Upper lobe of left lung (tissue), 6 donors: ENCODE results near the gene MAN1A1. TPM values are rescaled to one million over a fixed set of nuclear protein-coding genes. Genes with fewer than 3 reads are reported as not detected.

Experiments used
- ATAC-seq, 2 donors: fragments of 200-7000 bp; cut with Tn5 transposase; one replicate each; pipeline ENCODE4 v1.9.1; 2022; ENCODE audit warnings: mild to moderate bottlenecking in 2 of 2, moderate library complexity in 2 of 2; ENCODE audit not compliant: low FRiP score in 2 of 2
- DNase-seq, 2 donors: peaks; one replicate each; pipeline ENCODE4 v3.0.0-alpha.2; 2019 to 2020
- H3K27ac ChIP-seq, 4 donors: fragments of 200-600 bp; sonication (generic); one replicate each; pipeline ENCODE4 v1.5.1; 2016 to 2019
- H3K27me3 ChIP-seq, 4 donors: fragments of 200-600 bp; sonication (generic); one replicate each; pipeline ENCODE4 v1.5.1; 2017 to 2019
- H3K36me3 ChIP-seq, 4 donors: fragments of 200-600 bp; sonication (generic); one replicate each; pipeline ENCODE4 v1.5.1; 2016 to 2019
- H3K4me1 ChIP-seq, 4 donors: fragments of 200-600 bp; sonication (generic); one replicate each; pipeline ENCODE4 v1.5.1; 2018 to 2019
- H3K4me3 ChIP-seq, 4 donors: fragments of 200-600 bp; sonication (generic); one replicate each; pipeline ENCODE4 v1.5.1; 2017 to 2019; ENCODE audit warnings: mild to moderate bottlenecking in 2 of 4, moderate library complexity in 1 of 4
- H3K9me3 ChIP-seq, 4 donors: fragments of 200-600 bp; sonication (generic); one replicate each; pipeline ENCODE4 v1.5.1; 2018 to 2019
- EP300 ChIP-seq, 4 donors: sonication (generic); formaldehyde crosslinking; IDR thresholded peaks; one replicate each; pipeline ENCODE4 v1.5.1; 2017; ENCODE audit warnings: antibody characterized with exemption in 4 of 4, control low read depth in 2 of 4
- POLR2A ChIP-seq, 4 donors: fragments of 450-650 bp; IDR thresholded peaks; one replicate each; pipeline ENCODE4 v1.5.1; 2016 to 2017; ENCODE audit warnings: antibody characterized with exemption in 4 of 4, mild to moderate bottlenecking in 2 of 4
- POLR2AphosphoS5 ChIP-seq, 2 donors: sonication (generic); formaldehyde crosslinking; IDR thresholded peaks; one replicate each; pipeline ENCODE4 v1.5.1; 2017; ENCODE audit warnings: antibody characterized with exemption in 2 of 2
- WGBS, 2 donors: methylation state at CpG; one replicate each; pipeline ENCODE4 v1.1.5; 2017 to 2018; 5-methylcytosine and 5-hydroxymethylcytosine counted together
- total RNA-seq, 6 donors: library from RNA; depleted of rRNA in 4 of 6; stranded (reverse); fragments of >200 nt in 4 of 6; gene quantifications; one replicate each; pipeline versions ENCODE4 v1.1.0 to v1.2.1, GENCODE V29; 2016 to 2021
- TF ChIP-seq, protein P1 (sequence below), 6 experiments: fragments of 450-650 bp in 4 of 6; fragments of 200-600 bp in 2 of 6; sonication (generic) in 2 of 6; IDR thresholded peaks; one replicate each; pipeline ENCODE4 v1.5.1; 2016 to 2019; ENCODE audit warnings: antibody characterized with exemption in 6 of 6
- donor health status: DM: no; HTN: no; CAD: no; lungs with moderate emphysema.
- donor health status: DM: no; HTN: yes; CAD: no; lungs with severe emphysema.

Gene MAN1A1
- total RNA-seq, 6 donors from 2014 or later, result 61.8 to 98.6 (median 79.1) TPM

DNA sequence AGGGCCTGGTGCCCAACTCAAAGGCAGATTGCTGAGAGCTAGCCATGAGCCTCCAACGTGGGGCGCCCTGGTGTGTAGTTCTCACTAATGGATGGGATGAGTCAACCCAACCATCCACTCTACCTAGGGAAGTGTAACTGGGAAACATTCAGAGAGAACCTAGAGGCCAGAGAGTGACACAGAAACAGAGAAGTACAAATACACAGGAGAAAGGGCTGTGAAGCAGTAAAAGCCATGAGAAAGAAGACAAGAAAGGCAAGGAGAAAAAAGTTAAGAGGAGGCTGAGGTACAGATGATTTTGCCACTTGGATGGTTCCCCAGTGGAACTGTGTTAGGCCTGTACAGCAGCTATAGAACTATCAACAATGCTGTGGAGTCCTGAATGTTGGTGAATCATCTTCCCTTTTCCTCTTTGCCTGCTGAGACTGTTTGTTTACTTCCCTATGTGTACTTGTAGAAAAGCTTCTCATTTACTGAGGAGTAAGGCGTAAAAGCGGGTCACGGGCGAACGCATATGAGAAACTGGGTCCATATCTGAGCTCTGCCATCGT is 39.0 kb downstream of the MAN1A1 start:
- Histone ChIP-seq H3K4me3 (no peak overlapping the region), H3K27ac (peak overlapping the region in 3 of 4 donors; percentile 9 to 58 (median 32)), H3K9me3 (no peaks in the 10 kb centered on the region), H3K27me3 (no peaks in the 10 kb centered on the region), H3K4me1 (peaks cover 39 to 60% (median 56%) of the 10 kb centered on the region in 4 donors), H3K36me3 (peaks cover 0 to 10% (median 5%) of the 10 kb centered on the region in 4 donors)
- DNase-seq, result no peak
- WGBS, 2 donors, result 62 to 66% methylated on average over 8 of the region's 8 CpGs
- peak; percentile 44 to 63 for ATAC-seq
- TF ChIP-seq POLR2AphosphoS5 (IDR thresholded peaks at IDR 0.05) (peak in 1 of 2 donors; percentile 14), POLR2A (IDR thresholded peaks at IDR 0.05) (no peak)

DNA sequence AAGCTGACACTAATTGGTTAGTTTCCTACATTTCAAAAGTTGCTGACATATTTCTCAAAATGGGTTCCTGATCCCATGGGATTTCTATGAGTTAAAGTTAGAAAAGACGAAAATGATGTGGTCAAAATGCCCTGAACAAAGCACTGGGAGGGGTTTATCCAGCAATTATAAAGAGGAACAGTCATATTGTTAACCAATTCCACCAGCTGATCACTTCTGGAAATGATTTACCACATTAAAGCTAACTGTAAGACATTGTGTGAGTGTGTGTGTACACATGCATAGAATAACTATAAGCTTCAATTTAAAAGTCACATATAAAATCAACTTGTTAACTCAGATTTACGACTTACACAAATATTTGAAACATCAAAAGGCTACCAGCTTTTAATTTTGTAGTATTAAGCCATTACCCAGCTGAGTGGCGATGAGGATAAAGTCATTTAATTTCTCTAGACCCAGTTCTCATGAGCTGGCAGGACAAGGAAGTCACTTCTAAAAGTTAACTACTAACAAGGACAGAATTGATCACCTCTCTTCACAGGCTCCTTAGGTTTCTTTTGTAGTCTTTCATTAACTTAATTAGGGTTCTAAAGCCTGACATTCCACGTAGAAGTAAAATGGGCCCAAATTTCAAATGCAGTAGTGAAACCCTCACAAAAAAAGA is 40.4 kb downstream of the MAN1A1 start:
- Histone ChIP-seq H3K27ac (no peak overlapping the region), H3K4me1 (peaks cover 28 to 47% (median 43%) of the 10 kb centered on the region in 4 donors), H3K4me3 (no peak overlapping the region), H3K27me3 (no peaks in the 10 kb centered on the region), H3K36me3 (peaks cover 0 to 20% (median 5%) of the 10 kb centered on the region in 4 donors), H3K9me3 (no peaks in the 10 kb centered on the region)
- ATAC-seq, result no peak
- no peak for DNase-seq
- WGBS, 2 donors, result 84 to 87% methylated on average over 4 of the region's 4 CpGs
- TF ChIP-seq EP300 (IDR thresholded peaks at IDR 0.05), result no peak
- no peak for TF ChIP-seq POLR2A (IDR thresholded peaks at IDR 0.05)
- TF ChIP-seq POLR2AphosphoS5 (IDR thresholded peaks at IDR 0.05), result no peak
- TF ChIP-seq, protein P1, sequence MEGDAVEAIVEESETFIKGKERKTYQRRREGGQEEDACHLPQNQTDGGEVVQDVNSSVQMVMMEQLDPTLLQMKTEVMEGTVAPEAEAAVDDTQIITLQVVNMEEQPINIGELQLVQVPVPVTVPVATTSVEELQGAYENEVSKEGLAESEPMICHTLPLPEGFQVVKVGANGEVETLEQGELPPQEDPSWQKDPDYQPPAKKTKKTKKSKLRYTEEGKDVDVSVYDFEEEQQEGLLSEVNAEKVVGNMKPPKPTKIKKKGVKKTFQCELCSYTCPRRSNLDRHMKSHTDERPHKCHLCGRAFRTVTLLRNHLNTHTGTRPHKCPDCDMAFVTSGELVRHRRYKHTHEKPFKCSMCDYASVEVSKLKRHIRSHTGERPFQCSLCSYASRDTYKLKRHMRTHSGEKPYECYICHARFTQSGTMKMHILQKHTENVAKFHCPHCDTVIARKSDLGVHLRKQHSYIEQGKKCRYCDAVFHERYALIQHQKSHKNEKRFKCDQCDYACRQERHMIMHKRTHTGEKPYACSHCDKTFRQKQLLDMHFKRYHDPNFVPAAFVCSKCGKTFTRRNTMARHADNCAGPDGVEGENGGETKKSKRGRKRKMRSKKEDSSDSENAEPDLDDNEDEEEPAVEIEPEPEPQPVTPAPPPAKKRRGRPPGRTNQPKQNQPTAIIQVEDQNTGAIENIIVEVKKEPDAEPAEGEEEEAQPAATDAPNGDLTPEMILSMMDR (IDR thresholded peaks at IDR 0.05), result no peak

DNA sequence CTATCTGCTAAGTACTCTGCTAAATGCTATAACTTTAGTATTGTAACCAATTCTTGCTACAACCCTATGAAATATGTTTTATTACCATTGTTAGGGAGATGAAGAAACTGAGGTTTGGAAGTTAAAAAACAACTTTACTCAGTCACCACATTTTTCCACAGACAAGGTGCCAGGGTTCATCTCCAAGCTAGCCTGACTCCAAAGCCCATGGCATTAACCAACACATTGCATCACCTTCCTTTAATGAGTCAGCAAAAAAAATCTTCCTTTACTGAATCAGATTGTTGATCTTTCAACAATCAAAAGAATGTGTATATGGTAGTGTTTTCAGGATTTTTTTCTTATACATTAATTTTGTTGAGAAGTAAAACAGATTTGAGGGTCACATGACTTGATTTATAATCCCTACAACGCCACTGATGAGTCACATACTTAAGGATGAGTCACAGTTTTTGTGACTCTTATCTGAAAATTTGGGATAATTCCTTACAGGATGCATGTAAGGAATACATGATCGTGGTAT is 41.5 kb downstream of the MAN1A1 start:
- no peak overlapping the region for H3K4me3 ChIP-seq
- ATAC-seq (peak in 1 of 2 donors; percentile 43), DNase-seq (no peak)
- TF ChIP-seq EP300 (IDR thresholded peaks at IDR 0.05) (no peak), POLR2AphosphoS5 (IDR thresholded peaks at IDR 0.05) (peak in 1 of 2 donors; percentile 13), POLR2A (IDR thresholded peaks at IDR 0.05) (no peak)
- WGBS, 2 donors, result 63 to 80% methylated on average over 2 of the region's 2 CpGs
- peaks cover 27 to 37% (median 33%) of the 10 kb centered on the region in 4 donors for H3K4me1 ChIP-seq
- H3K9me3 ChIP-seq, result no peaks in the 10 kb centered on the region
- no peaks in the 10 kb centered on the region for H3K27me3 ChIP-seq
- H3K27ac ChIP-seq, result no peak overlapping the region
- H3K36me3 ChIP-seq, result peaks cover 0 to 20% (median 5%) of the 10 kb centered on the region in 4 donors

DNA sequence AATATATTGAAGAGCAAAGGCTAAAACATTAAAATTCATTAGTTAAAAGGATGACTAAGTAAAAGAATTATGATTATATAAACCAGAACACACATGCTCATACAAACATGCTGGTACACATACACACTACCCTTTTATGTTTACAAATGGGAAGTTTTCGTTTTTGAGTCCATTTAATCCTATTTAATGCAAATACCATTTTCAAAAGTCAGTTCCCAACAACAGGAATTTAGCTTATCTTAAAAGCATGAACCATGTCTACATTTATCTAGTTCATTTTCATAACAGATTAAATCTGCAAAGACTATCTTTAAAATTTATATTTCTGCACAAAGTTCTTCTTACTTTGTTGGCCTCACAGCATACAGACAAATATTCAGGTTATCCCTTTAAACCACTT is 42.5 kb downstream of the MAN1A1 start:
- ATAC-seq, result no peak
- Histone ChIP-seq H3K4me3 (no peak overlapping the region), H3K9me3 (no peaks in the 10 kb centered on the region), H3K4me1 (peaks cover 17 to 28% (median 23%) of the 10 kb centered on the region in 4 donors), H3K27me3 (no peaks in the 10 kb centered on the region), H3K27ac (no peak overlapping the region), H3K36me3 (peaks cover 0 to 20% (median 5%) of the 10 kb centered on the region in 4 donors)
- TF ChIP-seq EP300 (IDR thresholded peaks at IDR 0.05) (no peak), POLR2A (IDR thresholded peaks at IDR 0.05) (no peak), POLR2AphosphoS5 (IDR thresholded peaks at IDR 0.05) (no peak)
- TF ChIP-seq, protein P1 (IDR thresholded peaks at IDR 0.05), result no peak
- no peak for DNase-seq
- 71 to 78% methylated on average over 1 of the region's 1 CpG for WGBS, 2 donors

DNA sequence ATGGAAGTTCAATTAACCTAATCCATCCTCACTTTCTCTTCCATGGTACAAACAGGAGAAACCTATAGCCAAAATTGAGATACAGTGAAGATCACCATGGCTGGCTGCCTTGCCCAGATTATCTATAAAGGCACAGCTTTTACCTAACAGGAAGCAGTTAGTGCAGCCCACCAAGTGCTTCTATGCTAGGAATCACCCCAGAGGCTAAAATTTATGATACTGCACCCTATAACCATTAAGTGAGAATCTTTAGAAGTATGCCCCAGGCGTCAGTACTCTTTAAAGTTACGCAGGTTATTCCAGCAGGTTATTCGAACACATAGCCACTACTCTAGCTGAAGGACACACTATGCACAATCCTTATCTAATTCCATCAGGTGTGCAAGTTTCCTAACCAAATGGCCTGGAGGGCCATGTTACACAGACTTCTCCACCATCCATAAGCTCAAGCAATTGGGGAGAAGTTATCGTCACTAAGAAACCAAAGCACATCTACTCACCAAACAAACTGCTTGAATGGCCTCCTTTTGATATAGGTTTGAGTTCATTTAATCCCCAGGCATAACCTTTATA is 43.1 kb downstream of the MAN1A1 start:
- no peaks in the 10 kb centered on the region for H3K9me3 ChIP-seq
- H3K27ac ChIP-seq, result no peak overlapping the region
- no peaks in the 10 kb centered on the region for H3K27me3 ChIP-seq
- 51 to 61% methylated on average over 4 of the region's 4 CpGs for WGBS, 2 donors
- DNase-seq, result no peak
- H3K4me1 ChIP-seq, result peaks cover 11 to 25% (median 18%) of the 10 kb centered on the region in 4 donors
- TF ChIP-seq, protein P1 (IDR thresholded peaks at IDR 0.05), result no peak
- TF ChIP-seq POLR2A (IDR thresholded peaks at IDR 0.05) (no peak), EP300 (IDR thresholded peaks at IDR 0.05) (no peak)
- H3K36me3 ChIP-seq, result peaks cover 0 to 22% (median 5%) of the 10 kb centered on the region in 4 donors
- no peak for ATAC-seq
- no peak overlapping the region for H3K4me3 ChIP-seq
